ENCODE data around the gene ELF5.

DNA sequence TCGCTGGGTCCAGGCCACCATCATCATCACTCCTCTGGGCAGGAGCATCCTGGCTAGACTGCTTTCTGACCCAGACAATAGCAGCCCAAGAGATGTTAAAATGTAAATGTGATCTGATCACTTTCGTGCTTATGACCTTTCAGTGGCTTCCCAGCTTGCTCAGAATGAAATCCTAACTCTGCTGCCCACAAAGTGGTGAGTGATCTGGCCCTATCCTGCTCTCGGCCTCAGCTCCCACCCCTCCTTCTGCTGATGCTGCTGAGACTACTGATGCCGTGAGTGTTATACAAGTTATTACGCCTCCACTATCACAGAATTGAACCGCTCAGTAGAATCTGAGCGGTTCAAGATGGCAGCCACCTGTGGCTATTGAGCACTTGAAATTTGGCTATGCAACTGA, 26.2 kb downstream of the ELF5 start:
- TF ChIP-seq, protein P1, sequence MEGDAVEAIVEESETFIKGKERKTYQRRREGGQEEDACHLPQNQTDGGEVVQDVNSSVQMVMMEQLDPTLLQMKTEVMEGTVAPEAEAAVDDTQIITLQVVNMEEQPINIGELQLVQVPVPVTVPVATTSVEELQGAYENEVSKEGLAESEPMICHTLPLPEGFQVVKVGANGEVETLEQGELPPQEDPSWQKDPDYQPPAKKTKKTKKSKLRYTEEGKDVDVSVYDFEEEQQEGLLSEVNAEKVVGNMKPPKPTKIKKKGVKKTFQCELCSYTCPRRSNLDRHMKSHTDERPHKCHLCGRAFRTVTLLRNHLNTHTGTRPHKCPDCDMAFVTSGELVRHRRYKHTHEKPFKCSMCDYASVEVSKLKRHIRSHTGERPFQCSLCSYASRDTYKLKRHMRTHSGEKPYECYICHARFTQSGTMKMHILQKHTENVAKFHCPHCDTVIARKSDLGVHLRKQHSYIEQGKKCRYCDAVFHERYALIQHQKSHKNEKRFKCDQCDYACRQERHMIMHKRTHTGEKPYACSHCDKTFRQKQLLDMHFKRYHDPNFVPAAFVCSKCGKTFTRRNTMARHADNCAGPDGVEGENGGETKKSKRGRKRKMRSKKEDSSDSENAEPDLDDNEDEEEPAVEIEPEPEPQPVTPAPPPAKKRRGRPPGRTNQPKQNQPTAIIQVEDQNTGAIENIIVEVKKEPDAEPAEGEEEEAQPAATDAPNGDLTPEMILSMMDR (conservative IDR thresholded peaks at IDR 0.05 in 1 of 2, IDR thresholded peaks at IDR 0.05 in 1 of 2; ENCODE audit: low read depth in 1 of 2, low read length in 2 of 2): no peak
- no peak for TF ChIP-seq EZH2 (IDR thresholded peaks at IDR 0.05; ENCODE audit: low read length, missing control alignments)
